Heart left ventricle (tissue), 16 donors: ENCODE data around the gene TCAP. TPM values are rescaled to one million over a fixed set of nuclear protein-coding genes. Genes with fewer than 3 reads are reported as not detected.

Experiments used
- ATAC-seq, 4 donors: fragments of 200-7000 bp; cut with Tn5 transposase; one replicate each; pipeline ENCODE4 v1.9.1; 2020 to 2022; ENCODE audit warnings: moderate library complexity in 4 of 4, mild to moderate bottlenecking in 3 of 4, moderate number of reproducible peaks in 1 of 4
- DNase-seq, 5 donors: peaks; one replicate each; pipeline ENCODE4 v3.0.0-alpha.2; 2020
- H3K27ac ChIP-seq, 12 donors: fragments of 200-600 bp; sonication (generic) in 4 of 12; one replicate each; pipeline versions ENCODE4 v1.5.0 to v1.8.0; 2016 to 2022; ENCODE audit warnings: mild to moderate bottlenecking in 2 of 12
- H3K27me3 ChIP-seq, 9 donors: fragments of 200-600 bp; sonication (generic) in 2 of 9; one replicate each; pipeline versions ENCODE4 v1.5.1 to v1.8.0; 2016 to 2022; ENCODE audit warnings: mild to moderate bottlenecking in 3 of 9
- H3K36me3 ChIP-seq, 9 donors: fragments of 200-600 bp; sonication (generic) in 2 of 9; one replicate each; pipeline versions ENCODE4 v1.5.0 to v1.8.0; 2018 to 2022; ENCODE audit warnings: mild to moderate bottlenecking in 2 of 9
- H3K4me1 ChIP-seq, 12 donors: fragments of 200-600 bp; sonication (generic) in 4 of 12; one replicate each; pipeline versions ENCODE4 v1.5.0 to v1.8.0; 2016 to 2022; ENCODE audit warnings: mild to moderate bottlenecking in 3 of 12
- H3K4me3 ChIP-seq, 12 donors: fragments of 200-600 bp; sonication (generic) in 4 of 12; one replicate each; pipeline versions ENCODE4 v1.5.0 to v1.8.0; 2017 to 2022; ENCODE audit warnings: mild to moderate bottlenecking in 9 of 12, moderate library complexity in 4 of 12
- H3K9me3 ChIP-seq, 12 donors: fragments of 200-600 bp; sonication (generic) in 4 of 12; one replicate each; pipeline versions ENCODE4 v1.5.0 to v1.8.0; 2016 to 2022; ENCODE audit warnings: mild to moderate bottlenecking in 1 of 12
- POLR2A ChIP-seq, 2 donors: fragments of 450-650 bp; IDR thresholded peaks; one replicate each; pipeline ENCODE4 v1.6.1; 2017; ENCODE audit warnings: antibody characterized with exemption in 2 of 2, mild to moderate bottlenecking in 2 of 2, moderate library complexity in 2 of 2
- WGBS, 4 donors: extraction: QIAGEN DNeasy Blood & Tissue Kit in 2 of 4; methylation state at CpG; one replicate each; pipeline versions ENCODE4 v1.1.5 to v1.1.7; 2013 to 2018; 5-methylcytosine and 5-hydroxymethylcytosine counted together
- intact Hi-C, 10 donors: fragments of 100-400 bp; cut with DNase I; formaldehyde crosslinking; loops; one replicate each; pipeline versions ENCODE4 v1.11.1 to v1.14.2; 2022
- polyA plus RNA-seq, 2 donors: library from polyadenylated mRNA; stranded (reverse); fragments of 200-250 nt; gene quantifications; one replicate each; pipeline ENCODE4 v1.2.3, GENCODE V29; 2013
- total RNA-seq, 9 donors: library from RNA; depleted of rRNA in 2 of 9; stranded (reverse); fragments of >200 nt in 2 of 9; fragmentation: NEBNext Ultra II Directional in 3 of 9; extraction: Animal tissue kit (Norgen Biotek cat#: 25700) in 3 of 9; gene quantifications; one replicate each; pipeline versions ENCODE4 v1.1.0 to v1.2.4, GENCODE V29; 2016 to 2023
- TF ChIP-seq, protein P1 (sequence below), 12 donors: fragments of 200-600 bp; sonication (generic) in 4 of 12; IDR thresholded peaks; one replicate each; pipeline versions ENCODE4 v1.5.0 to v1.8.0; 2018 to 2022; ENCODE audit warnings: antibody characterized with exemption in 12 of 12, mild to moderate bottlenecking in 5 of 12
- donor health status: ischemic (EF 13 %, LVEDD 7.1; RV severe dilation, severe dysfunction).
- donor health status: healthy with polysubstance abuse.
- donor health status: DM: no; HTN: yes; CAD: no.
- donor health status: DM: no; HTN: no; CAD: no.
- donor health status: ischemic (EF 25% LVEDD 6.9; RV normal size, moderate dysfunction).
- donor health status: ischemic (EF 25% LVEDD 5.7; RV mildly dilated, moderate dysfunction).
- donor health status: healthy.
- donor health status: DM: yes; HTN: yes; CAD: no.
- donor health status: ischemic (EF 35%, LVEDD 5.7; RV mildly dilated, moderate dysfunction).
- donor health status: nonischemic (EF 11% LVEDD 7.7; RV severe dilation, severe dysfunction).
- donor health status: DM: yes; HTN: yes; CAD: no.
- donor health status: PGD.
- donor health status: ischemic (EF 29% LVEDD 5.4; RV normal size, mild dysfunction).
- donor health status: nonischemic (EF 23%, LVEDD 6.1; RV moderate dilation, normal function).

TCAP gene
- total and polyA plus RNA-seq, 11 donors, result 2,028 to 9,343 (median 4,137) TPM

DNA sequence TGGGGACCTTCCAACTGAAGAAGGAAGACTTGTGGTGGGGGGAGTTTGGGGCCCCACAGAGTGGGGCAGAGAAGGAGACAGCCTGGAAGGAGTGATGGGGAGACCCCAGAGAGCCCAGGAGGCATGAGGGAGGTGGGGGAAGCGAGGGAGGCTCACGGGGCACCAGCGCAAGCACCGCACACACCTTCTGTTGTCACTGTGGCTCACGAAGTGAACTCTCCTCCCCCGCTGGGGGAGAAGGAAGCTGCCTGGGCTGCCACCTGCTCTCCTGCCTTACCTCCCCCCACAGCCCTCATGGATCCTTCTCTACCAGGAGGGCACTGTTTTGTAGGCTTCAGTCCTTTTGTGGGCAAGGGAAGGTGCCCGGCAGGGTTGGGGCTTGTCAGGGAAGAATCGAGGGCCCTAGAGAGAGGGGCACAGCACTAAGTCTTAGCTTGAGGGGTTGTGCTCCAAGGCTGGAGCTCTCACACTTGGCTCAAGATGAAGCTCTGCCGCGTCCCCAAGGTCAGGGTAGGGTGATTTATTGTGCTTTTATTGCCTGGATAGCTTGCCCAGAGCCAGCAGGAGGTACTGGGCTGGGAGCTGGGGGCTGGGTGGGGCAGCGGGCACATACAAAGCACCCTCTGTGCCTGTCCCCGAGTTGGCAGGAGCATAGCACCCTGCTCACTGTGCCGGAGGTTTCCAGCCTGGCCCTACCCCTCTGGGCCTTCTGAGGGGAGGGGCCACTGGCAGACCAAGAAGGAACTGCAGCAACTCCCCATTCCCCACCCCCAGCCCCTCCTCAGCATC lies 32.8 kb upstream of the TCAP start:
- H3K36me3 ChIP-seq, result no peaks in the 10 kb centered on the region
- H3K9me3 ChIP-seq, result no peaks in the 10 kb centered on the region
- H3K4me3 ChIP-seq, result no peak overlapping the region
- H3K4me1 ChIP-seq, result peaks cover 0 to 18% (median 8%) of the 10 kb centered on the region in 12 donors
- no peak for DNase-seq
- peaks cover 0 to 27% (median 12%) of the 10 kb centered on the region in 9 donors for H3K27me3 ChIP-seq
- 65 to 71% (median 67%) methylated on average over 10 to 13 of the region's 13 CpGs for WGBS, 4 donors
- intact Hi-C loops, result no loop called here
- no peak for ATAC-seq
- no peak overlapping the region for H3K27ac ChIP-seq
- no peak for TF ChIP-seq POLR2A (IDR thresholded peaks at IDR 0.05)
- TF ChIP-seq, protein P1, sequence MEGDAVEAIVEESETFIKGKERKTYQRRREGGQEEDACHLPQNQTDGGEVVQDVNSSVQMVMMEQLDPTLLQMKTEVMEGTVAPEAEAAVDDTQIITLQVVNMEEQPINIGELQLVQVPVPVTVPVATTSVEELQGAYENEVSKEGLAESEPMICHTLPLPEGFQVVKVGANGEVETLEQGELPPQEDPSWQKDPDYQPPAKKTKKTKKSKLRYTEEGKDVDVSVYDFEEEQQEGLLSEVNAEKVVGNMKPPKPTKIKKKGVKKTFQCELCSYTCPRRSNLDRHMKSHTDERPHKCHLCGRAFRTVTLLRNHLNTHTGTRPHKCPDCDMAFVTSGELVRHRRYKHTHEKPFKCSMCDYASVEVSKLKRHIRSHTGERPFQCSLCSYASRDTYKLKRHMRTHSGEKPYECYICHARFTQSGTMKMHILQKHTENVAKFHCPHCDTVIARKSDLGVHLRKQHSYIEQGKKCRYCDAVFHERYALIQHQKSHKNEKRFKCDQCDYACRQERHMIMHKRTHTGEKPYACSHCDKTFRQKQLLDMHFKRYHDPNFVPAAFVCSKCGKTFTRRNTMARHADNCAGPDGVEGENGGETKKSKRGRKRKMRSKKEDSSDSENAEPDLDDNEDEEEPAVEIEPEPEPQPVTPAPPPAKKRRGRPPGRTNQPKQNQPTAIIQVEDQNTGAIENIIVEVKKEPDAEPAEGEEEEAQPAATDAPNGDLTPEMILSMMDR (IDR thresholded peaks at IDR 0.05), result no peak

DNA sequence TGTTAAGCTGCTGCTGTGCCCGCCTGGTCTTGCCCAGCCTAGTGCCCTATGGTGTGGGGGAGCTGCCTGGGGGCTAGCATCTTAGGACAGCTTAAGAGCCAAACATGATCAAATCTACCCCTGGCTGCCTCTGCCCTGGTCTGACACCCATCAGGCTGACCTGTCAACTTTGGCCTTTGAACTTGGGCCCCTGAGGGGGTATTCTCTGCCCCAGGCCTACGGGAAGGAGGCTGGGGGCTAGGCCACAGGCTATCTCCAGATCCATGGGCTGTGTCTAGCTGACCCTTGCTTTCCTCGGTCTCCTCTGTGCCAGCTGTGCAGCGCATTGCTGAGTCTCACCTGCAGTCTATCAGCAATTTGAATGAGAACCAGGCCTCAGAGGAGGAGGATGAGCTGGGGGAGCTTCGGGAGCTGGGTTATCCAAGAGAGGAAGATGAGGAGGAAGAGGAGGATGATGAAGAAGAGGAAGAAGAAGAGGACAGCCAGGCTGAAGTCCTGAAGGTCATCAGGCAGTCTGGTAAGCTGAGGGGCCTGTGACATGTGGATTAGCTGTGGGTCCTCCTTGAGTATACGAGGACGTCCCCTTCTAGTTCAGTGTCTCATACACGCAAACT lies 31.5 kb upstream of the TCAP start:
- intact Hi-C loops, result no loop called here
- DNase-seq, result no peak
- Histone ChIP-seq H3K36me3 (no peaks in the 10 kb centered on the region), H3K9me3 (no peaks in the 10 kb centered on the region), H3K4me3 (no peak overlapping the region), H3K27ac (no peak overlapping the region), H3K27me3 (peaks cover 0 to 17% (median 4%) of the 10 kb centered on the region in 9 donors), H3K4me1 (peaks cover 6 to 29% (median 19%) of the 10 kb centered on the region in 12 donors)
- TF ChIP-seq, protein P1 (IDR thresholded peaks at IDR 0.05), result no peak
- no peak for TF ChIP-seq POLR2A (IDR thresholded peaks at IDR 0.05)
- ATAC-seq, result no peak
- WGBS, 4 donors, result 70 to 78% (median 77%) methylated on average over 7 to 8 of the region's 8 CpGs

DNA sequence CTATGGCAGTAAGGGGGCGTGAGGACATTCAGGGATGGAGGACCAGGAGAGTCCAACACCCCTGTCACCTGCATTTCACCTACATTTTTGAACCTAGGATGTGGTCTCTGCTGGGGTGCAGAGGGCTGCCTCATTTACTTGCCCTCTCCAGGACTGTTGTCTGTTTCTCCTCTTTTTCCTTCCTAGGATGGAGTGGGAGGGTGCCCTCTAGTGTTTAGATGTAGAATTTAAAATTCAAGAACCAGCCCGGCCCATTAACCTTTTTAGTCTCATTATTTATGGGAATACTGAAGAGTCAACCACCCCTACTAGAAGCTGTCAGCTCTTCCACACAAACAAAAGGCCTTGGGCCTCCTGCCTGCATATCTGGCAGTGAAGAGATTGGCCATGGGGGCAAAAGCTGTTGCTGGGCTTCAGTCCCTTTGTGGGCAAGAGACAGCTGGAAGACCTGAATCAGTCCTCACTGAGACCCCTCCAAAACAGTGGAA lies 30.7 kb upstream of the TCAP start:
- peaks cover 9 to 36% (median 26%) of the 10 kb centered on the region in 12 donors for H3K4me1 ChIP-seq
- no peak overlapping the region for H3K27ac ChIP-seq
- DNase-seq (no peak), ATAC-seq (no peak)
- H3K4me3 ChIP-seq, result no peak overlapping the region
- no peaks in the 10 kb centered on the region for H3K9me3 ChIP-seq
- intact Hi-C loops, result no loop called here
- 41 to 50% (median 49%) methylated on average over 2 of the region's 2 CpGs for WGBS, 4 donors
- no peaks in the 10 kb centered on the region for H3K36me3 ChIP-seq
- no peak for TF ChIP-seq POLR2A (IDR thresholded peaks at IDR 0.05)
- TF ChIP-seq, protein P1 (IDR thresholded peaks at IDR 0.05), result peak; percentile 58 to 84 (median 76)
- H3K27me3 ChIP-seq, result peaks cover 0 to 14% (median 0%) of the 10 kb centered on the region in 9 donors

DNA sequence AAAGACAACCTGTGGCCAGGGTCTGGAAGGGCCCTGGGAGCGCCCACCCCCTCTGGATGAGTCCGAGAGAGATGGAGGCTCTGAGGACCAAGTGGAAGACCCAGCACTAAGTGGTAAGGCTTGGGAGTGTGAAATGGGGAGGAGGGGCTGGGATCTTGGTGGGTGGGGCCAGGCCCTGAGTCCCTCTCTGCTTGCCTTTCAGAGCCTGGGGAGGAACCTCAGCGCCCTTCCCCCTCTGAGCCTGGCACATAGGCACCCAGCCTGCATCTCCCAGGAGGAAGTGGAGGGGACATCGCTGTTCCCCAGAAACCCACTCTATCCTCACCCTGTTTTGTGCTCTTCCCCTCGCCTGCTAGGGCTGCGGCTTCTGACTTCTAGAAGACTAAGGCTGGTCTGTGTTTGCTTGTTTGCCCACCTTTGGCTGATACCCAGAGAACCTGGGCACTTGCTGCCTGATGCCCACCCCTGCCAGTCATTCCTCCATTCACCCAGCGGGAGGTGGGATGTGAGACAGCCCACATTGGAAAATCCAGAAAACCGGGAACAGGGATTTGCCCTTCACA lies 29.5 kb upstream of the TCAP start:
- H3K4me1 ChIP-seq, result peaks cover 9 to 49% (median 38%) of the 10 kb centered on the region in 12 donors
- H3K4me3 ChIP-seq, result no peak overlapping the region
- ATAC-seq (no peak), DNase-seq (no peak)
- peak overlapping the region in 1 of 12 donors; percentile 85 for H3K27ac ChIP-seq
- TF ChIP-seq POLR2A (IDR thresholded peaks at IDR 0.05), result no peak
- TF ChIP-seq, protein P1 (IDR thresholded peaks at IDR 0.05), result no peak
- H3K9me3 ChIP-seq, result no peaks in the 10 kb centered on the region
- WGBS, 4 donors, result 87 to 93% (median 87%) methylated on average over 7 to 8 of the region's 8 CpGs
- intact Hi-C loops, result loop anchor here in 5 of 10 donors (5.0 kb wide), 3 partner anchors 37 to 117 kb away; partner anchors contain the start of gene MIEN1 (in 1 of the 5)
- H3K27me3 ChIP-seq, result peaks cover 0 to 9% (median 0%) of the 10 kb centered on the region in 9 donors
- H3K36me3 ChIP-seq, result no peaks in the 10 kb centered on the region
